Stimulated activated CD8-positive, alpha-beta memory T cell treated with anti-CD3 and anti-CD28 coated beads, Interleukin-2, amount 100 ng/mL, for 48 hours (primary cell): ENCODE results near the gene USH2A.

Experiments used
- DNase-seq, 2 donors: peaks; one replicate each; pipeline ENCODE4 v3.0.0-alpha.2; 2020; ENCODE audit warnings: low read depth in 2 of 2

The USH2A gene

GRCh38 chr1:215645182-215645581 is 778.1 kb downstream of the USH2A start:
- no peak for DNase-seq

GRCh38 chr1:215643592-215644321 is 779.5 kb downstream of the USH2A start:
- no peak for DNase-seq

GRCh38 chr1:215640429-215641148 is 782.7 kb downstream of the USH2A start:
- DNase-seq = no peak

GRCh38 chr1:215637041-215637573 is 786.1 kb downstream of the USH2A start:
- no peak for DNase-seq

GRCh38 chr1:215636258-215636965 is 786.8 kb downstream of the USH2A start:
- no peak for DNase-seq

GRCh38 chr1:215635827-215636226 is 787.4 kb downstream of the USH2A start:
- no peak for DNase-seq

GRCh38 chr1:215631489-215631888 is 791.8 kb downstream of the USH2A start:
- DNase-seq = no peak

- no peak for DNase-seq
Measured at GRCh38 chr1:215631040-215631439, 792.2 kb downstream of the USH2A start.

- no peak for DNase-seq
Measured at GRCh38 chr1:215625949-215626348, 797.3 kb downstream of the USH2A start.

GRCh38 chr1:215623162-215623561 is 800.1 kb downstream of the USH2A start:
- DNase-seq = no peak

GRCh38 chr1:215617979-215618378 is 805.3 kb downstream of the USH2A start:
- no peak for DNase-seq

- DNase-seq = no peak
Measured at GRCh38 chr1:215612391-215612790, 810.9 kb downstream of the USH2A start.

- DNase-seq = no peak
Measured at GRCh38 chr1:215608646-215609045, 814.6 kb downstream of the USH2A start.

GRCh38 chr1:215607412-215607811 is 815.8 kb downstream of the USH2A start:
- DNase-seq = no peak

- DNase-seq = no peak
Measured at GRCh38 chr1:215606564-215607168, 816.6 kb downstream of the USH2A start.

- DNase-seq = no peak
Measured at GRCh38 chr1:215606036-215606435, 817.2 kb downstream of the USH2A start.

- DNase-seq = no peak
Measured at GRCh38 chr1:215605011-215605621, 818.1 kb downstream of the USH2A start.

- DNase-seq = no peak
Measured at GRCh38 chr1:215603319-215603718, 819.9 kb downstream of the USH2A start.

GRCh38 chr1:215601276-215601675 is 822.0 kb downstream of the USH2A start:
- DNase-seq = no peak

GRCh38 chr1:215600867-215601266 is 822.4 kb downstream of the USH2A start:
- DNase-seq = no peak

GRCh38 chr1:215600258-215600792 is 822.9 kb downstream of the USH2A start:
- DNase-seq = no peak
